Hepatocyte (in vitro differentiated cells): ENCODE results near the gene GPRC5C. TPM values are rescaled to one million over a fixed set of nuclear protein-coding genes. Genes with fewer than 3 reads are reported as not detected.

Experiments used
- DNase-seq: peaks from one replicate; pipeline ENCODE4 v3.0.0-alpha.2; 2016; ENCODE audit warnings: low spot score
- H2AFZ ChIP-seq: fragments of 200-600 bp; sonication (generic); 2 replicates; pipeline ENCODE4 v1.6.0; 2016; ENCODE audit warnings: antibody characterized with exemption, mild to moderate bottlenecking
- H3K27ac ChIP-seq: fragments of 200-600 bp; sonication (generic); 2 replicates; pipeline ENCODE4 v1.5.1; 2016; ENCODE audit warnings: mild to moderate bottlenecking
- H3K27me3 ChIP-seq: fragments of 200-600 bp; sonication (generic); 2 replicates; pipeline ENCODE4 v1.6.1; 2016
- H3K36me3 ChIP-seq: fragments of 200-600 bp; sonication (generic); replicated peaks from 2 replicates; pipeline ENCODE4 v1.5.1; 2016; ENCODE audit warnings: low read depth; ENCODE audit not compliant: insufficient read depth
- H3K4me1 ChIP-seq: fragments of 200-600 bp; sonication (generic); 2 replicates; pipeline ENCODE4 v1.5.1; 2016; ENCODE audit warnings: mild to moderate bottlenecking, moderate library complexity; ENCODE audit not compliant: insufficient read depth
- H3K4me2 ChIP-seq: fragments of 200-600 bp; sonication (generic); 2 replicates; pipeline ENCODE4 v1.6.0; 2016
- H3K4me3 ChIP-seq: fragments of 200-600 bp; sonication (generic); 2 replicates; pipeline ENCODE4 v1.5.1; 2016; ENCODE audit warnings: mild to moderate bottlenecking
- H3K79me2 ChIP-seq: fragments of 200-600 bp; sonication (generic); 2 replicates; pipeline ENCODE4 v1.6.0; 2017; ENCODE audit warnings: mild to moderate bottlenecking
- H3K9me2 ChIP-seq: fragments of 200-600 bp; sonication (generic); replicated peaks from 2 replicates; pipeline ENCODE4 v1.6.0; 2017; ENCODE audit warnings: mild to moderate bottlenecking; ENCODE audit not compliant: insufficient read depth
- H3K9me3 ChIP-seq: fragments of 200-600 bp; sonication (generic); 2 replicates; pipeline ENCODE4 v1.5.1; 2016; ENCODE audit warnings: low read depth, mild to moderate bottlenecking
- H4K20me1 ChIP-seq: fragments of 200-600 bp; sonication (generic); 2 replicates; pipeline ENCODE4 v1.6.0; 2016; ENCODE audit warnings: mild to moderate bottlenecking; ENCODE audit not compliant: insufficient read depth, poor library complexity, severe bottlenecking
- EZH2 ChIP-seq: fragments of 200-600 bp; sonication (generic); IDR thresholded peaks from 2 replicates; pipeline ENCODE4 v1.6.1; 2016; ENCODE audit warnings: antibody characterized with exemption, mild to moderate bottlenecking, borderline replicate concordance
- EZH2phosphoT487 ChIP-seq: fragments of 200-600 bp; sonication (generic); IDR thresholded peaks from one replicate; pipeline ENCODE4 v1.6.1; 2018; ENCODE audit warnings: antibody characterized with exemption, mild to moderate bottlenecking, low read depth, moderate library complexity; ENCODE audit not compliant: unreplicated experiment, severe bottlenecking
- WGBS: methylation state at CpG from one replicate; pipeline ENCODE4 v1.1.6; 2016; ENCODE audit warnings: low lambda C conversion rate; ENCODE audit errors: missing lambda C conversion rate; 5-methylcytosine and 5-hydroxymethylcytosine counted together
- polyA plus RNA-seq: library from polyadenylated mRNA; unstranded; fragments of >200 nt; fragmentation: Nextera tagmentation; extraction: Ambion mirVana; gene quantifications from 2 replicates; pipeline ENCODE4 v1.2.1, GENCODE V29; 2016
- total RNA-seq: library from RNA; depleted of rRNA; stranded (reverse); fragments of >200 nt; gene quantifications from 2 replicates; pipeline ENCODE4 v1.2.3, GENCODE V29; 2014
- TF ChIP-seq, protein P1 (sequence below): fragments of 200-600 bp; sonication (generic); IDR thresholded peaks from 2 replicates; pipeline ENCODE4 v1.5.1; 2016; ENCODE audit warnings: antibody characterized with exemption, mild to moderate bottlenecking; ENCODE audit not compliant: poor library complexity

Gene GPRC5C
- total and polyA plus RNA-seq, 2 experiments from 2014 or later: 150 to 237 TPM

DNA sequence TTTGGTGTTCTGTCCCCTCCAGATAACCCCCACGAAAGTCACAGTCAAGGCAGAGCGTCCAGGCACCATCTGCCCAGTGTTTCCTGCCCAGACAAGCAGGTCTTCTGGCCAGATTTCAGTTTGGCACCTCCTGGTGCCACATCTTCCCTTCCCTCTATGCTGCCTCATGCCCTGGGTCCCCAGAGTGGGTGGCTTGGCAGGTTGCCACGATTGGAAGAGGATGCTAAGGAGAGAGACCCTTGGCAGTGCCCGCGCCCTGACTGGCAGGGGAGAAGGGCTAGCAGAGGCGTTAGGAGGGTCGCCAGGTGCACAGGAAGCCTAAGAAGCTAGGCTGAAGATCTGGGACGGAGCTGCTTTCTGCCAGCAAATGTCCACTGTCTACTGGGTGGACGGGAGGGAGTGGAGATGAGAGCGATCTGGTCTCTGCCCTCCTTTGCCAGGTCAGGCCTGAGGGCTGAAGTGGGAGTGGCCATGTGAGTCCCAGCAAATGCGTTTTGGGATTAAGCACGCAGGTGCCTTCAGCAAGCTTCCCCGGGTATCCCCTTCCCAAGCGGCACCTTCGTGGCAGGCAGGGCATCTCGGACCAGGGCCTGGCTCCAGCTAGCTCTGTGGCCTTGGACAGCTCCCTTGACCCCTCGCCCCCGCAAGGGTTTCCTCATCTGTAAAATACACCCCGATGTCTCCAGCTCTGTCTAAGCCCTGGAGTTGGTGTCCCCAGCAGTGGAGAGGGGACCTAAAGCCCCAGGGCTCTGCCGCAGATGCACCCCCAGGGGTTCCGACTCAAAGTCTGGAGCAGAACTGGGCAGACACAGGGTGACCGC lies 21.2 kb downstream of the GPRC5C start:
- H3K9me3 ChIP-seq: no peaks in the 10 kb centered on the region
- no peaks in the 10 kb centered on the region for H3K9me2 ChIP-seq
- no peaks in the 10 kb centered on the region for H3K79me2 ChIP-seq
- 44% methylated on average over 22 of the region's 22 CpGs for WGBS
- H3K27ac ChIP-seq: peak overlapping the region; percentile 44
- TF ChIP-seq EZH2 (no peak), EZH2phosphoT487 (no peak)
- TF ChIP-seq, protein P1, sequence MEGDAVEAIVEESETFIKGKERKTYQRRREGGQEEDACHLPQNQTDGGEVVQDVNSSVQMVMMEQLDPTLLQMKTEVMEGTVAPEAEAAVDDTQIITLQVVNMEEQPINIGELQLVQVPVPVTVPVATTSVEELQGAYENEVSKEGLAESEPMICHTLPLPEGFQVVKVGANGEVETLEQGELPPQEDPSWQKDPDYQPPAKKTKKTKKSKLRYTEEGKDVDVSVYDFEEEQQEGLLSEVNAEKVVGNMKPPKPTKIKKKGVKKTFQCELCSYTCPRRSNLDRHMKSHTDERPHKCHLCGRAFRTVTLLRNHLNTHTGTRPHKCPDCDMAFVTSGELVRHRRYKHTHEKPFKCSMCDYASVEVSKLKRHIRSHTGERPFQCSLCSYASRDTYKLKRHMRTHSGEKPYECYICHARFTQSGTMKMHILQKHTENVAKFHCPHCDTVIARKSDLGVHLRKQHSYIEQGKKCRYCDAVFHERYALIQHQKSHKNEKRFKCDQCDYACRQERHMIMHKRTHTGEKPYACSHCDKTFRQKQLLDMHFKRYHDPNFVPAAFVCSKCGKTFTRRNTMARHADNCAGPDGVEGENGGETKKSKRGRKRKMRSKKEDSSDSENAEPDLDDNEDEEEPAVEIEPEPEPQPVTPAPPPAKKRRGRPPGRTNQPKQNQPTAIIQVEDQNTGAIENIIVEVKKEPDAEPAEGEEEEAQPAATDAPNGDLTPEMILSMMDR: no peak
- DNase-seq: peak; percentile 40
- H3K4me3 ChIP-seq: no peak overlapping the region
- no peaks in the 10 kb centered on the region for H4K20me1 ChIP-seq
- H3K4me2 ChIP-seq: peak overlapping the region; percentile 75
- no peaks in the 10 kb centered on the region for H3K27me3 ChIP-seq
- no peaks in the 10 kb centered on the region for H3K36me3 ChIP-seq
- peak overlapping the region; percentile 28 for H2AFZ ChIP-seq
- peaks cover 21% of the 10 kb centered on the region for H3K4me1 ChIP-seq

DNA sequence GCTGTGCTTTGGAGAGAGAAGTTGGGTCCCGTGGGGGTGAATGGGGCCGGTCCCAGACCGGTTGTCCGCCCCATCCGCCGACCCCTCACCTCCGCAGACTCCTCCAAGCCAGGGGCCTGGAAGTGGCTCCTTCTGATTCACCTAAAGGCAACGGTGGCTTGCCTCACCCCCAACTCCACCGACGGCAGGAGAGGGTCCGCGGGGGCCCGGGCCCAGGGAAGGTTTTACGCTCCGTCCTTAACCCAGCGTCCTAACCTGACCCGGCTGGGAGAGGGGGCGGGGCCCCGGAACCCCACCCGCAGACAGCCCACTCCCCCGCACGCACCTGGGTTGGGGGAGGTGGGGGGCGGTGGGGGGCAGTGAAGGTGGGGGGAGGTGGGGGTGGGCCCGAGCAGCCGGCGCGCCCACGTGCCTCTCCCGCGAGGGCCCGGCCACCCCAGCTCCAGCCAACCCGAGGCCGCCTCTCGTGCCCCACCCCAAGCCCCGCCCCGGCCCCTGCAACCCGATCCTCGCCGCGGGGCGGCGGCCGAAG lies 21.8 kb downstream of the GPRC5C start:
- no peaks in the 10 kb centered on the region for H3K9me2 ChIP-seq
- no peaks in the 10 kb centered on the region for H3K79me2 ChIP-seq
- H3K27me3 ChIP-seq: no peaks in the 10 kb centered on the region
- no peaks in the 10 kb centered on the region for H3K9me3 ChIP-seq
- H3K4me3 ChIP-seq: no peak overlapping the region
- H3K4me2 ChIP-seq: peak overlapping the region; percentile 75
- peak overlapping the region; percentile 28 for H2AFZ ChIP-seq
- H4K20me1 ChIP-seq: no peaks in the 10 kb centered on the region
- TF ChIP-seq, protein P1: no peak
- TF ChIP-seq EZH2phosphoT487 (no peak), EZH2 (no peak)
- no peak for DNase-seq
- H3K4me1 ChIP-seq: peaks cover 21% of the 10 kb centered on the region
- 5% methylated on average over 11 of the region's 43 CpGs for WGBS
- no peaks in the 10 kb centered on the region for H3K36me3 ChIP-seq
- peak overlapping the region; percentile 44 for H3K27ac ChIP-seq

DNA sequence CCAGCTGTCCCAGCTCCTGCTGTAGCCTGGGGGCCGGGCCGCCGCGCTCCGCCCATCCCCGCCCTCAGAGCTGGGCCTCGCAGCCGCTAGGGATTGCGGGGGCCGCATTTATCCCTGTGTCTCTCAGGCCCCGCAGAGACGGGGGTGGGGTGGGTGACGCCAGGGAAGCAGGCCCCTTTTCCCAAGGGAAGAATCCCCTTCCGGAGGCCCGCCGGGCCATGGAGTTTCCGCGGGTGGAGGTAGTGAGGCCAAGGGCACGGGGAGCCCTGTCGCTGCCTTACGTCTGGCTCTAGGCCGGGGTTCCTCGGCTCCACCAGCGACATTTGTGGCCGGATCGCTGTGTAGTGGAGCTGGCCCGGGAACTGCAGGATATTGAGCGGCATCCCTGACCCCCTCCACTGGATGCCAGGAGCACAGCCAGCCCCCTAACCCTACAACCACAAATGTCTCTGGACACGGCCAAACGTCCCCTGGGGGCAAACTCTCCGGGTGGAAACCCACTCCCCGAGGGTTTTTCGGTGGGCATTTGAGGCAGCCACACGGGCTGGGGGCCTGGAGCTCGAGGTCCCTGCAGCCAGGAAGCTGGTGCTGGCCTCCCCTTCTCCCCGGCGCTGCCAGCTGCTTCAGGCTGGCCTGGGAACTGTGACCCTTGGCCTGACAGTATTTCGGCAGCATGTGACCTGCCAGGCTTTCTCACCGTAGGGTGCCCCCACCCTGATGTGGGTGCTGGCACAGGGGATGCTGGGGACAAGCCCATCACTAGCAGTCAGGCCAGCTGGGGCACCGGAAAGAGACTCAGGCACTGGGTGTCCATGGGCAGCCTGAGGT lies 22.5 kb downstream of the GPRC5C start:
- H3K9me3 ChIP-seq: no peaks in the 10 kb centered on the region
- no peaks in the 10 kb centered on the region for H3K9me2 ChIP-seq
- peak overlapping the region; percentile 84 for H3K27ac ChIP-seq
- H3K79me2 ChIP-seq: no peaks in the 10 kb centered on the region
- H2AFZ ChIP-seq: peak overlapping the region; percentile 34
- TF ChIP-seq, protein P1: peak; percentile 4
- no peak for TF ChIP-seq EZH2phosphoT487
- H4K20me1 ChIP-seq: no peaks in the 10 kb centered on the region
- no peak overlapping the region for H3K4me3 ChIP-seq
- DNase-seq: peak; percentile 97
- no peaks in the 10 kb centered on the region for H3K36me3 ChIP-seq
- H3K4me1 ChIP-seq: peaks cover 21% of the 10 kb centered on the region
- peak overlapping the region; percentile 75 for H3K4me2 ChIP-seq
- WGBS: 19% methylated on average over 35 of the region's 40 CpGs
- H3K27me3 ChIP-seq: no peaks in the 10 kb centered on the region
